GM21367 (cell line): ENCODE results near the gene GPATCH1.
"Not testable (repeated sequence)": the region's sequence is repeated elsewhere in the genome, so short reads cannot be mapped to it uniquely, and the experiment has no call there.

Source experiments
- ATAC-seq: cut with Tn5 transposase; IDR thresholded peaks from one replicate; pipeline ENCODE4 v1.9.1; 2021; ENCODE audit not compliant: unreplicated experiment

GPATCH1 gene

GRCh38 chr19:33111587-33111986, 30.6 kb downstream of the GPATCH1 start:
- ATAC-seq = no peak

- no peak for ATAC-seq
Measured at GRCh38 chr19:33114312-33114711, 33.3 kb downstream of the GPATCH1 start.

- no peak for ATAC-seq
Measured at GRCh38 chr19:33117501-33117900, 36.5 kb downstream of the GPATCH1 start.

GRCh38 chr19:33118643-33119042, 37.7 kb downstream of the GPATCH1 start:
- ATAC-seq = no peak

GRCh38 chr19:33124207-33125098, 43.5 kb downstream of the GPATCH1 start:
- ATAC-seq = no peak

- no peak for ATAC-seq
Measured at GRCh38 chr19:33125929-33126388, 45.0 kb downstream of the GPATCH1 start.

- not testable (repeated sequence) for ATAC-seq
Measured at GRCh38 chr19:33126712-33127111, 45.7 kb downstream of the GPATCH1 start.

- ATAC-seq = no peak
Measured at GRCh38 chr19:33129901-33130300, 48.9 kb downstream of the GPATCH1 start.

GRCh38 chr19:33130433-33130832, 49.5 kb downstream of the GPATCH1 start:
- ATAC-seq = no peak

GRCh38 chr19:33132021-33132420, 51.0 kb downstream of the GPATCH1 start, which contains the start of gene WDR88:
WDR88 (plus strand) TSS chr19:33132114; CDS start chr19:33132170, 56 bp downstream.
- no peak for ATAC-seq

- ATAC-seq = no peak
Measured at GRCh38 chr19:33132425-33132824, 51.4 kb downstream of the GPATCH1 start.

- no peak for ATAC-seq
Measured at GRCh38 chr19:33133438-33134031, 52.6 kb downstream of the GPATCH1 start.

- ATAC-seq = no peak
Measured at GRCh38 chr19:33134571-33135041, 53.6 kb downstream of the GPATCH1 start.

GRCh38 chr19:33139165-33139564, 58.2 kb downstream of the GPATCH1 start:
- ATAC-seq = no peak

- ATAC-seq = peak; percentile 55
Measured at GRCh38 chr19:33143897-33144405, 63.0 kb downstream of the GPATCH1 start.

GRCh38 chr19:33146209-33146608, 65.2 kb downstream of the GPATCH1 start:
- no peak for ATAC-seq

- ATAC-seq = no peak
Measured at GRCh38 chr19:33147538-33147937, 66.6 kb downstream of the GPATCH1 start.

GRCh38 chr19:33150852-33151518, 70.0 kb downstream of the GPATCH1 start:
- ATAC-seq = no peak

GRCh38 chr19:33152176-33152575, 71.2 kb downstream of the GPATCH1 start:
- no peak for ATAC-seq

GRCh38 chr19:33152625-33153024, 71.6 kb downstream of the GPATCH1 start:
- not testable (repeated sequence) for ATAC-seq

- not testable (repeated sequence) for ATAC-seq
Measured at GRCh38 chr19:33154313-33154712, 73.3 kb downstream of the GPATCH1 start.
